ENCODE results near the gene KAT6B. TPM values are rescaled to one million over a fixed set of nuclear protein-coding genes. Genes with fewer than 3 reads are reported as not detected.

The KAT6B gene
- total and polyA plus RNA-seq, 2 of the 8 experiments (the other 6 are each of a cell fraction or from before 2014, with no cell fraction given) = 7.3 to 30.8 TPM

DNA sequence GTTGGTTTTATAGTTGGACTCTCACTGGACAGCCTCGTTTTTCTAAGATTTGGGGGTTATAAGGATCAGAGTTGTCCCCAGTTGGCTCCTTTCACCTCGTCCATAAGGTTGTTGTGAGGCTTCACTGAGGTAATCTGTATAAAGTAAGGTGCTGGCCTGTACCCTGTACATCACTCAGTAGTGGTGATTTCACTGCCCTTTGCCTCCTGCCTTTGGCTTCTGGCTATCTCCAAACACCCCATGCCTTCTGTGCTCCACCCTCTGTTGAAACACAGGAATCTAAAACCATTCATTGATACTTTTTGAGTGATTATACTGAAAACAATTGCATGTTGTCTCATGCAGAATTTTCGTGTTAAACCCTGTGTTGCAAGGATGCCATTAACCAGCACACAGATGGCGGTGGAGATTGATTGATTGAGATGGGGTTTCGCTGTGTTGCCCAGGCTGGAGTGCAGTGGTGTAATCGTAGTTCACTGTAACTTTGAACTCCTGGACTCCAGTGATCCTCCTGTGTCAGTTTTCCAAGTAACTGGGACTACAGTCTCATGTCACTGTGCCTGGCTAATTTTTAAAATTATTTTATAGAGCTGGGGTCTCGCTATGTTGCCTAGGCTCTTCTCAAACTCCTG is 55.0 kb downstream of the KAT6B start:
- no peak overlapping the region for H3K4me3 ChIP-seq (ENCODE audit: extremely low read depth in 1 of 4, insufficient read depth in 2 of 4, low read depth in 3 of 4, low read length in 4 of 4)
- H3K9me3 ChIP-seq (ENCODE audit: insufficient read depth in 2 of 2, low read depth in 1 of 2, low read length in 1 of 2) = no peaks in the 10 kb centered on the region
- H3K23ac ChIP-seq (ENCODE audit: insufficient read length) = no peak overlapping the region
- no peak overlapping the region for H3K14ac ChIP-seq (ENCODE audit: insufficient read length)
- H3K56ac ChIP-seq (replicated peaks; ENCODE audit: insufficient read length, low read depth, low read length) = no peak overlapping the region
- no peak overlapping the region for H4K8ac ChIP-seq (ENCODE audit: extremely low read depth, insufficient read depth, low read length)
- H3K4me1 ChIP-seq (replicated peaks in 1 of 4; ENCODE audit: control insufficient read depth in 3 of 4, insufficient read depth in 4 of 4, low read length in 3 of 4) = no peaks in the 10 kb centered on the region
- ChIA-PET CTCF (ENCODE audit: partially characterized antibody) (interaction anchor here (0.9 kb wide), 2 partner anchors 12 to 221 kb away, joined by 3 read pairs; no protein-coding TSS in a partner anchor), POLR2A (ENCODE audit: partially characterized antibody) (no interaction called here)
- H3K27ac ChIP-seq (ENCODE audit: low read depth, low read length) = no peak overlapping the region
- no peak overlapping the region for H2BK15ac ChIP-seq (ENCODE audit: low read length)
- H2AFZ ChIP-seq (ENCODE audit: low read length) = no peak overlapping the region
- FAIRE-seq = no peak
- H2BK120ac ChIP-seq (replicated peaks; ENCODE audit: low read depth, low read length) = no peak overlapping the region
- no peak overlapping the region for H2BK12ac ChIP-seq (ENCODE audit: low read depth, low read length)
- H3K36me3 ChIP-seq (ENCODE audit: control insufficient read depth in 2 of 4, insufficient read depth in 4 of 4, low read length in 3 of 4) = no peaks in the 10 kb centered on the region
- H3K79me2 ChIP-seq (ENCODE audit: control insufficient read depth in 1 of 2, insufficient read depth in 2 of 2, low read length in 2 of 2) = peaks cover 3 to 27% of the 10 kb centered on the region in 2 experiments; a peak in 2 of 4 replicates
- H3K23me2 ChIP-seq (ENCODE audit: low read depth, low read length) = no peaks in the 10 kb centered on the region
- H4K20me1 ChIP-seq (replicated peaks in 1 of 2; ENCODE audit: control insufficient read depth in 1 of 2, insufficient read depth in 2 of 2, low read length in 2 of 2) = no peaks in the 10 kb centered on the region
- H4K5ac ChIP-seq (ENCODE audit: insufficient read length, low read depth, low read length) = no peak overlapping the region
- H3K18ac ChIP-seq (ENCODE audit: extremely low read depth, low read length) = no peak overlapping the region
- H3K4me2 ChIP-seq (ENCODE audit: insufficient read depth in 1 of 2, low read depth in 2 of 2, low read length in 2 of 2) = no peak overlapping the region
- no peak overlapping the region for H3K4ac ChIP-seq (replicated peaks; ENCODE audit: insufficient read length, low read depth, low read length)
- WGBS, 2 experiments (ENCODE audit: extremely low coverage in 1 of 2, insufficient coverage in 1 of 2, insufficient read length in 1 of 2, insufficient replicate concordance in 2 of 2, low coverage in 1 of 2, low lambda C conversion rate in 2 of 2, missing lambda C conversion rate in 1 of 2) = 86% methylated on average over 7 of the region's 7 CpGs; no CpG with 5 or more reads in 1 of the 2 experiments
- H3K79me1 ChIP-seq (ENCODE audit: low read depth, low read length) = no peaks in the 10 kb centered on the region; the same call in none of the 2 replicates
- no peak overlapping the region for H4K91ac ChIP-seq (replicated peaks; ENCODE audit: insufficient read length, low read length)
- H3K9ac ChIP-seq (replicated peaks in 1 of 4; ENCODE audit: extremely low read depth in 1 of 4, low read depth in 3 of 4, low read length in 3 of 4) = no peak overlapping the region
- no peak overlapping the region for H2AK5ac ChIP-seq (ENCODE audit: low read depth, low read length)
- H2BK20ac ChIP-seq (ENCODE audit: low read length) = no peak overlapping the region
- H3K27me3 ChIP-seq (replicated peaks in 1 of 4; ENCODE audit: control insufficient read depth in 3 of 4, extremely low read depth in 1 of 4, insufficient read depth in 3 of 4, low read length in 3 of 4) = no peaks in the 10 kb centered on the region
- no peak overlapping the region for H2BK5ac ChIP-seq (ENCODE audit: low read depth, low read length)
- no peak for DNase-seq (ENCODE audit: low read depth in 1 of 2, low spot score in 2 of 2)
- TF ChIP-seq MAFK (IDR thresholded peaks at IDR 0.05; ENCODE audit: low read depth, low read length) (no peak), SIRT6 (IDR thresholded peaks at IDR 0.05; ENCODE audit: low read length) (no peak), PHF8 (conservative IDR thresholded peaks at IDR 0.05; ENCODE audit: low read depth, low read length) (no peak), POLR2A (IDR thresholded peaks at IDR 0.05; ENCODE audit: control extremely low read depth in 1 of 2, low read depth in 2 of 2, low read length in 2 of 2) (no peak), CEBPB (IDR thresholded peaks at IDR 0.05; ENCODE audit: low read depth, low read length) (no peak)

All from H1 (cell line).